K562 (cell line): Measurements from ENCODE around the gene MAP9. TPM values are rescaled to one million over a fixed set of nuclear protein-coding genes. Genes with fewer than 3 reads are reported as not detected.

Experiments used
- ATAC-seq: fragments of 200-7000 bp; cut with Tn5 transposase; 3 replicates; pipeline ENCODE4 v1.9.1; 2020; ENCODE audit warnings: moderate library complexity
- BruUV-seq: library from RNA; stranded (reverse); fragments of 400-500 nt; replicated peaks from 2 replicates; lab custom pipeline; 2021; lab: Mats Ljungman, UMichigan
- CTCF ChIA-PET: fragments of 300-600 bp; formaldehyde crosslinking; extraction: SDS; loops from one replicate; lab custom pipeline; 2021; ENCODE audit warnings: low intra/inter-chr PET ratio; lab: Yijun Ruan, JAX
- POLR2A ChIA-PET: fragments of 300-600, 350-650 bp; sonication (Branson Sonifier 250); formaldehyde crosslinking; extraction: SDS; loops from one replicate; lab custom pipeline; 2021; ENCODE audit warnings: antibody characterized with exemption, inconsistent platforms; lab: Yijun Ruan, JAX
- DNase-seq, 4 experiments: peaks; one replicate each; pipeline versions ENCODE4 v3.0.0 to v3.0.0-alpha.2; 2011 to 2018; ENCODE audit warnings: low spot score in 3 of 4, mixed read lengths in 3 of 4; ENCODE audit errors: extremely low read depth in 1 of 4
- FAIRE-seq: peaks from 2 replicates; lab custom pipeline; 2011; peaks lifted over from hg19 to GRCh38; lab: Jason Lieb, UNC
- H2AFZ ChIP-seq: 2 replicates; pipeline ENCODE4 v1.6.0; 2011; ENCODE audit warnings: low read depth, low read length, control low read depth, inconsistent platforms
- H3K27ac ChIP-seq: fragments of 200-600 bp; 3 replicates; pipeline ENCODE4 v1.8.0; 2011; ENCODE audit warnings: low read depth, mild to moderate bottlenecking, control low read depth, inconsistent platforms, low read length, moderate library complexity, mixed read lengths; ENCODE audit errors: extremely low read depth
- H3K27me3 ChIP-seq, 2 experiments: fragments of 300-600 bp in 1 of 2; 2 replicates in 1 of 2; 3 replicates in 1 of 2; pipeline versions ENCODE4 v1.6.0 to v1.8.0; 2011; ENCODE audit warnings: inconsistent platforms in 2 of 2, low read length in 2 of 2, mild to moderate bottlenecking in 1 of 2, mixed read lengths in 1 of 2, moderate library complexity in 1 of 2; ENCODE audit not compliant: control insufficient read depth in 2 of 2, insufficient read depth in 2 of 2
- H3K36me3 ChIP-seq: fragments of 300-600 bp; 3 replicates; pipeline ENCODE4 v1.8.0; 2011; ENCODE audit warnings: mild to moderate bottlenecking, low read length, inconsistent platforms; ENCODE audit not compliant: control insufficient read depth, insufficient read depth
- H3K4me1 ChIP-seq, 2 experiments: fragments of 200-600 bp in 1 of 2; replicated peaks in 1 of 2; 2 replicates in 1 of 2; 3 replicates in 1 of 2; pipeline versions ENCODE4 v1.5.1 to v1.8.0; 2011; ENCODE audit warnings: inconsistent platforms in 2 of 2, low read length in 2 of 2, mild to moderate bottlenecking in 1 of 2, mixed read lengths in 1 of 2, moderate library complexity in 1 of 2; ENCODE audit not compliant: control insufficient read depth in 2 of 2, insufficient read depth in 2 of 2
- H3K4me2 ChIP-seq: 2 replicates; pipeline ENCODE4 v1.6.1; 2011; ENCODE audit warnings: low read length, control low read depth, inconsistent platforms, mixed read lengths; ENCODE audit not compliant: insufficient read depth
- H3K4me3 ChIP-seq: fragments of 200-600 bp; sonication (generic), shearing (Covaris generic); 2 replicates; pipeline ENCODE4 v1.5.1; 2016; ENCODE audit warnings: control low read depth, inconsistent platforms
- H3K79me2 ChIP-seq: fragments of 200-600 bp; 3 replicates; pipeline ENCODE4 v1.8.0; 2011; ENCODE audit warnings: low read length, inconsistent platforms; ENCODE audit not compliant: control insufficient read depth, insufficient read depth
- H3K9ac ChIP-seq, 2 experiments: 2 replicates each; pipeline versions ENCODE4 v1.6.0 to v1.6.1; 2011; ENCODE audit warnings: low read depth in 2 of 2, low read length in 2 of 2, control low read depth in 1 of 2, inconsistent platforms in 1 of 2, mild to moderate bottlenecking in 1 of 2, mixed read lengths in 1 of 2; ENCODE audit not compliant: insufficient read depth in 1 of 2
- H3K9me1 ChIP-seq: one replicate; pipeline ENCODE4 v1.6.0; 2011; ENCODE audit warnings: inconsistent platforms, mild to moderate bottlenecking, low read length, moderate library complexity; ENCODE audit not compliant: control insufficient read depth, insufficient read depth
- H3K9me3 ChIP-seq: replicated peaks from 2 replicates; pipeline ENCODE4 v1.5.1; 2011; ENCODE audit warnings: low read depth, low read length, inconsistent platforms; ENCODE audit not compliant: control insufficient read depth, insufficient read depth
- H4K20me1 ChIP-seq: replicated peaks from 2 replicates; pipeline ENCODE4 v1.6.1; 2011; ENCODE audit warnings: low read length, inconsistent platforms, mixed read lengths; ENCODE audit not compliant: control insufficient read depth, insufficient read depth
- CEBPG ChIP-seq, 3 experiments: fragments of 200-800 bp in 1 of 3; sonication (Bioruptor generic) in 1 of 3; sonication (generic) in 1 of 3; formaldehyde crosslinking in 1 of 3; IDR thresholded peaks in 2 of 3; conservative IDR thresholded peaks in 1 of 3; 2 replicates each; pipeline versions ENCODE4 v1.6.1 to v1.8.0; 2016 to 2022; ENCODE audit warnings: missing compliant biosample characterization in 2 of 3, missing genetic modification characterization in 2 of 3, mild to moderate bottlenecking in 1 of 3, missing genetic modification reagents in 1 of 3
- DDX20 ChIP-seq: fragments of 450-650 bp; IDR thresholded peaks from 2 replicates; pipeline ENCODE4 v1.6.1; 2016; ENCODE audit warnings: missing genetic modification characterization, low read depth, mild to moderate bottlenecking, missing compliant biosample characterization, moderate library complexity
- HDAC2 ChIP-seq: fragments of 450-650 bp; IDR thresholded peaks from 2 replicates; pipeline ENCODE4 v1.6.1; 2016; ENCODE audit warnings: mild to moderate bottlenecking
- POLR3G ChIP-seq: IDR thresholded peaks from 2 replicates; pipeline ENCODE4 v1.6.1; 2011; ENCODE audit not compliant: insufficient read length, insufficient replicate concordance; ENCODE audit errors: extremely low read depth
- RAD21 ChIP-seq, 2 experiments: fragments of 250-450 bp in 1 of 2; fragments of 450-650 bp in 1 of 2; sonication (Bioruptor Pico) in 1 of 2; formaldehyde crosslinking in 1 of 2; IDR thresholded peaks in 1 of 2; conservative IDR thresholded peaks in 1 of 2; 2 replicates each; pipeline versions ENCODE4 v1.4.0 to v1.8.0; 2020 to 2022; ENCODE audit warnings: mild to moderate bottlenecking in 2 of 2, moderate library complexity in 1 of 2
- ZNF384 ChIP-seq: IDR thresholded peaks from 2 replicates; pipeline ENCODE4 v1.6.1; 2012; ENCODE audit warnings: low read depth, low read length, improper control_type of control experiment
- WGBS: fragments of 100-300 bp; shearing (Covaris generic); methylation state at CpG from one replicate; pipeline ENCODE4 v1.1.6; 2016; ENCODE audit warnings: low coverage, mixed read lengths; ENCODE audit not compliant: insufficient coverage; ENCODE audit errors: missing lambda C conversion rate; 5-methylcytosine and 5-hydroxymethylcytosine counted together
- in situ Hi-C: fragments of 300-500 bp; cut with MboI; formaldehyde crosslinking; loops from 4 replicates; pipeline ENCODE4 v1.15.0; 2018; ENCODE audit warnings: inconsistent platforms, mixed read lengths
- intact Hi-C: fragments of 100-400 bp; cut with micrococcal nuclease; formaldehyde crosslinking; loops from 2 replicates; pipeline ENCODE4 v1.14.2; 2022
- polyA plus RNA-seq, 8 experiments: library from polyadenylated mRNA; depleted of rRNA in 4 of 8; stranded (reverse) in 5 of 8; unstranded in 3 of 8; fragments of >200 nt; fragmentation: Nextera tagmentation in 2 of 8; fragmentation: Illumina TruSeq in 1 of 8; extraction: Ambion mirVana in 2 of 8; extraction: Trizol in 1 of 8; gene quantifications; 2 replicates each; pipeline versions ENCODE4 v1.2.1 to v1.2.3, GENCODE V29; 2011 to 2014; ENCODE audit warnings: inconsistent platforms in 1 of 8, missing spikeins in 1 of 8
- total RNA-seq, 7 experiments: library from RNA; depleted of rRNA in 6 of 7; stranded (reverse); fragments of >200 nt in 6 of 7; fragmentation: Illumina TruSeq in 2 of 7; extraction: Trizol in 2 of 7; gene quantifications; 2 replicates each; pipeline versions ENCODE4 v1.2.1 to v1.2.3, GENCODE V29; 2011 to 2021; ENCODE audit warnings: low replicate concordance in 1 of 7
- TF ChIP-seq, protein P1 (sequence below), 3 experiments: IDR thresholded peaks in 2 of 3; conservative IDR thresholded peaks in 1 of 3; 2 replicates each; pipeline ENCODE4 v1.5.1; 2011 to 2012; ENCODE audit warnings: low read length in 3 of 3, mild to moderate bottlenecking in 3 of 3, control low read depth in 2 of 3, improper control_type of control experiment in 1 of 3, inconsistent platforms in 1 of 3, low read depth in 1 of 3, mixed read lengths in 1 of 3, moderate library complexity in 1 of 3; ENCODE audit not compliant: insufficient read depth in 2 of 3
- TF ChIP-seq, protein P2 (sequence below): sonication (generic); formaldehyde crosslinking; IDR thresholded peaks from 2 replicates; pipeline ENCODE4 v1.4.0; 2020; ENCODE audit warnings: mild to moderate bottlenecking, missing genetic modification reagents
- TF ChIP-seq, protein P3 (sequence below): sonication (generic); formaldehyde crosslinking; IDR thresholded peaks from 2 replicates; pipeline ENCODE4 v1.8.0; 2022; ENCODE audit warnings: missing genetic modification reagents, mild to moderate bottlenecking, borderline replicate concordance

Gene MAP9
- total and polyA plus RNA-seq, 9 of the 15 experiments (the other 6 are each of a cell fraction or from before 2014, with no cell fraction given): 0.04 to 0.09 TPM; not detected in 7

DNA sequence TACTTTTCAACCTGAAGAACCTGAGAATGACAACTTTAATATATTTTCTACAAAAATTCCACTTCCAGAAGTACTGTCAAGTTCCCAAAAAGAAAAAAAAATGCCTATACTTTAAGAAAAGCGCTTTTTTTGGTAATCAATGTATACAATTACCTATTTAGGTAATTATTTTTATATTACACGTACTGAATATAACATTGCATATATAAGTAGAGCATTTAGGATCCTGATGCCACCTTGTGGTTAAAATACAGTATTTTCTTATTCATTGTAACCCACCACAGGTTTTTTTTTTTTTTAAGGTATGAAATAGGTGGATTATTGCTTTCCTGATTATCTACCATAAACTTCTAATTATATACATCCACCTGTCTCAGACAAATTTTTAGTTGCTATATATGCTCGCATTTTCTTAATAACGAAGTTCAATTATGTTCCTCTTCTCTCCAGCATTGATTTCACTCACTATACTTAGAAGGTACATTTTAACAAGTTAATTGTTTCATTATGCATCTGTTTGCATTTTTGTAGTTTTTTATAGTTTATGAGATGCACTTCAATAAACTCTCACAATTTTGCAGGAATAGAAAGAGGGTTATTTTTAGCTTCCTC, 5.2 kb downstream of the MAP9 start:
- no peaks in the 10 kb centered on the region for H3K79me2 ChIP-seq
- intact Hi-C loops: loop anchor here (1.0 to 10.0 kb wide), 3 partner anchors 564 to 819 kb away; no protein-coding TSS in a partner anchor
- no peaks in the 10 kb centered on the region for H3K9me1 ChIP-seq
- H2AFZ ChIP-seq: no peak overlapping the region
- H3K9ac ChIP-seq: no peak overlapping the region
- DNase-seq (peak in 1 of 4 experiments; percentile 6), ATAC-seq (peak; percentile 65), FAIRE-seq (no peak)
- H3K9me3 ChIP-seq: no peaks in the 10 kb centered on the region
- H4K20me1 ChIP-seq: no peaks in the 10 kb centered on the region
- in situ Hi-C loops: loop anchor here (25.0 kb wide), 1 partner anchor 559 kb away; no protein-coding TSS in a partner anchor
- no peak overlapping the region for H3K4me2 ChIP-seq
- CTCF ChIA-PET: interaction anchor here (0.6 to 1.9 kb wide), 7 partner anchors 294 to 820 kb away, joined by 3 to 24 read pairs (median 5); no protein-coding TSS in a partner anchor
- H3K27ac ChIP-seq: no peak overlapping the region
- POLR2A ChIA-PET: no interaction called here
- H3K4me3 ChIP-seq: no peak overlapping the region
- no peaks in the 10 kb centered on the region for H3K27me3 ChIP-seq
- H3K36me3 ChIP-seq: no peaks in the 10 kb centered on the region
- WGBS: 1% methylated on average over 4 of the region's 4 CpGs
- H3K4me1 ChIP-seq: peaks cover 0 to 3% of the 10 kb centered on the region in 2 experiments; a peak in 2 of 5 replicates
- no TSS peak for BruUV-seq
- TF ChIP-seq, protein P1, sequence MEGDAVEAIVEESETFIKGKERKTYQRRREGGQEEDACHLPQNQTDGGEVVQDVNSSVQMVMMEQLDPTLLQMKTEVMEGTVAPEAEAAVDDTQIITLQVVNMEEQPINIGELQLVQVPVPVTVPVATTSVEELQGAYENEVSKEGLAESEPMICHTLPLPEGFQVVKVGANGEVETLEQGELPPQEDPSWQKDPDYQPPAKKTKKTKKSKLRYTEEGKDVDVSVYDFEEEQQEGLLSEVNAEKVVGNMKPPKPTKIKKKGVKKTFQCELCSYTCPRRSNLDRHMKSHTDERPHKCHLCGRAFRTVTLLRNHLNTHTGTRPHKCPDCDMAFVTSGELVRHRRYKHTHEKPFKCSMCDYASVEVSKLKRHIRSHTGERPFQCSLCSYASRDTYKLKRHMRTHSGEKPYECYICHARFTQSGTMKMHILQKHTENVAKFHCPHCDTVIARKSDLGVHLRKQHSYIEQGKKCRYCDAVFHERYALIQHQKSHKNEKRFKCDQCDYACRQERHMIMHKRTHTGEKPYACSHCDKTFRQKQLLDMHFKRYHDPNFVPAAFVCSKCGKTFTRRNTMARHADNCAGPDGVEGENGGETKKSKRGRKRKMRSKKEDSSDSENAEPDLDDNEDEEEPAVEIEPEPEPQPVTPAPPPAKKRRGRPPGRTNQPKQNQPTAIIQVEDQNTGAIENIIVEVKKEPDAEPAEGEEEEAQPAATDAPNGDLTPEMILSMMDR (IDR thresholded peaks at IDR 0.05 in 2 of 3, conservative IDR thresholded peaks at IDR 0.05 in 1 of 3; ENCODE audit: insufficient read depth in 2 of 3, low read depth in 1 of 3, low read length in 3 of 3): peak in 2 of 3 experiments; percentile 19 to 47; a peak in 3 of 6 replicates
- TF ChIP-seq ZNF384 (peak; percentile 70; the same call in 1 of the 2 replicates), POLR3G (no peak), RAD21 (CRISPR knock-in tag; conservative IDR thresholded peaks at IDR 0.05 in 1 of 2, IDR thresholded peaks at IDR 0.05 in 1 of 2) (peak; percentile 34 to 38), HDAC2 (no peak), CEBPG (CRISPR knock-in tag; IDR thresholded peaks at IDR 0.05) (no peak), CEBPG (tag; conservative IDR thresholded peaks at IDR 0.05 in 1 of 2, IDR thresholded peaks at IDR 0.05 in 1 of 2) (no peak), DDX20 (tag) (no peak)
- TF ChIP-seq, protein P2, sequence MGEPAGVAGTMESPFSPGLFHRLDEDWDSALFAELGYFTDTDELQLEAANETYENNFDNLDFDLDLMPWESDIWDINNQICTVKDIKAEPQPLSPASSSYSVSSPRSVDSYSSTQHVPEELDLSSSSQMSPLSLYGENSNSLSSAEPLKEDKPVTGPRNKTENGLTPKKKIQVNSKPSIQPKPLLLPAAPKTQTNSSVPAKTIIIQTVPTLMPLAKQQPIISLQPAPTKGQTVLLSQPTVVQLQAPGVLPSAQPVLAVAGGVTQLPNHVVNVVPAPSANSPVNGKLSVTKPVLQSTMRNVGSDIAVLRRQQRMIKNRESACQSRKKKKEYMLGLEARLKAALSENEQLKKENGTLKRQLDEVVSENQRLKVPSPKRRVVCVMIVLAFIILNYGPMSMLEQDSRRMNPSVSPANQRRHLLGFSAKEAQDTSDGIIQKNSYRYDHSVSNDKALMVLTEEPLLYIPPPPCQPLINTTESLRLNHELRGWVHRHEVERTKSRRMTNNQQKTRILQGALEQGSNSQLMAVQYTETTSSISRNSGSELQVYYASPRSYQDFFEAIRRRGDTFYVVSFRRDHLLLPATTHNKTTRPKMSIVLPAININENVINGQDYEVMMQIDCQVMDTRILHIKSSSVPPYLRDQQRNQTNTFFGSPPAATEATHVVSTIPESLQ (CRISPR knock-in tag): no peak
- TF ChIP-seq, protein P3, sequence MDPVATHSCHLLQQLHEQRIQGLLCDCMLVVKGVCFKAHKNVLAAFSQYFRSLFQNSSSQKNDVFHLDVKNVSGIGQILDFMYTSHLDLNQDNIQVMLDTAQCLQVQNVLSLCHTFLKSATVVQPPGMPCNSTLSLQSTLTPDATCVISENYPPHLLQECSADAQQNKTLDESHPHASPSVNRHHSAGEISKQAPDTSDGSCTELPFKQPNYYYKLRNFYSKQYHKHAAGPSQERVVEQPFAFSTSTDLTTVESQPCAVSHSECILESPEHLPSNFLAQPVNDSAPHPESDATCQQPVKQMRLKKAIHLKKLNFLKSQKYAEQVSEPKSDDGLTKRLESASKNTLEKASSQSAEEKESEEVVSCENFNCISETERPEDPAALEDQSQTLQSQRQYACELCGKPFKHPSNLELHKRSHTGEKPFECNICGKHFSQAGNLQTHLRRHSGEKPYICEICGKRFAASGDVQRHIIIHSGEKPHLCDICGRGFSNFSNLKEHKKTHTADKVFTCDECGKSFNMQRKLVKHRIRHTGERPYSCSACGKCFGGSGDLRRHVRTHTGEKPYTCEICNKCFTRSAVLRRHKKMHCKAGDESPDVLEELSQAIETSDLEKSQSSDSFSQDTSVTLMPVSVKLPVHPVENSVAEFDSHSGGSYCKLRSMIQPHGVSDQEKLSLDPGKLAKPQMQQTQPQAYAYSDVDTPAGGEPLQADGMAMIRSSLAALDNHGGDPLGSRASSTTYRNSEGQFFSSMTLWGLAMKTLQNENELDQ: no peak
